Panc1 (cell line): Measurements from ENCODE around the gene MAP3K13. TPM values are rescaled to one million over a fixed set of nuclear protein-coding genes. Genes with fewer than 3 reads are reported as not detected.

Source experiments
- ATAC-seq: fragments of 200-7000 bp; cut with Tn5 transposase; 2 replicates; pipeline ENCODE4 v1.9.1; 2020; ENCODE audit warnings: mild to moderate bottlenecking, moderate library complexity
- BruUV-seq: library from RNA; stranded (reverse); fragments of 400-500 nt; replicated peaks from 2 replicates; lab custom pipeline; 2021; lab: Mats Ljungman, UMichigan
- CTCF ChIA-PET: fragments of 300-600 bp; sonication (Branson Sonifier 250); formaldehyde crosslinking; loops from one replicate; lab custom pipeline; 2022; ENCODE audit warnings: antibody characterized with exemption; lab: Charles Lee
- POLR2A ChIA-PET: fragments of 300-600 bp; sonication (Branson Sonifier 250); formaldehyde crosslinking; loops from one replicate; lab custom pipeline; 2022; ENCODE audit warnings: antibody characterized with exemption; lab: Charles Lee
- DNase-seq: peaks from one replicate; pipeline ENCODE4 v3.0.0-alpha.2; 2010; ENCODE audit warnings: low read depth, low spot score
- H3K27ac ChIP-seq: 2 replicates; pipeline ENCODE4 v1.5.1; 2011; ENCODE audit warnings: mild to moderate bottlenecking, low read length, inconsistent platforms
- H3K27me3 ChIP-seq: fragments of 200-500 bp; sonication (Bioruptor generic); 2 replicates; pipeline ENCODE4 v1.6.0; 2014; ENCODE audit warnings: low read length, inconsistent platforms; ENCODE audit not compliant: control insufficient read depth, insufficient read depth
- H3K36me3 ChIP-seq: fragments of 200-500 bp; sonication (Bioruptor generic); 2 replicates; pipeline ENCODE4 v1.5.1; 2014; ENCODE audit warnings: inconsistent platforms, mild to moderate bottlenecking, low read length, moderate library complexity; ENCODE audit not compliant: control insufficient read depth, insufficient read depth
- H3K4me1 ChIP-seq: 2 replicates; pipeline ENCODE4 v1.5.1; 2011; ENCODE audit warnings: inconsistent platforms, mild to moderate bottlenecking, low read length, moderate library complexity; ENCODE audit not compliant: control insufficient read depth, insufficient read depth
- H3K4me3 ChIP-seq, 2 experiments: 2 replicates each; pipeline ENCODE4 v1.5.1; 2011 to 2012; ENCODE audit warnings: low read depth in 2 of 2, low read length in 2 of 2, mild to moderate bottlenecking in 2 of 2, inconsistent platforms in 1 of 2, moderate library complexity in 1 of 2
- H3K9me3 ChIP-seq: fragments of 200-500 bp; sonication (Bioruptor generic); 2 replicates; pipeline ENCODE4 v1.5.1; 2014; ENCODE audit warnings: low read depth, mild to moderate bottlenecking, inconsistent platforms, low read length, moderate library complexity; ENCODE audit not compliant: control insufficient read depth, insufficient read depth
- CTCF ChIP-seq: fragments of 450-650 bp; IDR thresholded peaks from 2 replicates; pipeline ENCODE4 v1.5.1; 2017; ENCODE audit warnings: mild to moderate bottlenecking
- POLR2AphosphoS5 ChIP-seq: IDR thresholded peaks from 2 replicates; pipeline ENCODE4 v1.6.1; 2012; ENCODE audit warnings: mild to moderate bottlenecking, low read depth, low read length, moderate library complexity
- REST ChIP-seq, 2 experiments: IDR thresholded peaks; 2 replicates each; pipeline ENCODE4 v1.6.1; 2011 to 2012; ENCODE audit warnings: low read depth in 2 of 2, control low read depth in 1 of 2, low read length in 1 of 2, mild to moderate bottlenecking in 1 of 2, moderate library complexity in 1 of 2; ENCODE audit not compliant: insufficient read depth in 1 of 2
- SIN3A ChIP-seq: IDR thresholded peaks from 2 replicates; pipeline ENCODE4 v1.6.1; 2012; ENCODE audit warnings: low read depth, mild to moderate bottlenecking, low read length, moderate library complexity, borderline replicate concordance; ENCODE audit not compliant: insufficient read depth
- TCF7L2 ChIP-seq: IDR thresholded peaks from 2 replicates; pipeline ENCODE4 v1.6.1; 2011; ENCODE audit warnings: mild to moderate bottlenecking, low read depth, low read length, inconsistent platforms
- in situ Hi-C: cut with HindIII; loops from 2 replicates; pipeline ENCODE4 v1.10.0; 2016; ENCODE audit warnings: low sequenced_read_pairs, low pct_unique_long_range_greater_than_20kb
- intact Hi-C: fragments of 100-400 bp; cut with micrococcal nuclease; formaldehyde crosslinking; loops from one replicate; pipeline ENCODE4 v1.10.0; 2022; ENCODE audit not compliant: unreplicated experiment
- total RNA-seq: library from RNA; stranded (reverse); gene quantifications from one replicate; pipeline ENCODE4 v1.2.1, GENCODE V29; 2021; ENCODE audit not compliant: unreplicated experiment

The MAP3K13 gene
- total RNA-seq, 1 experiment from 2014 or later = 26.6 TPM

GRCh38 chr3:185519021-185519420, 156.1 kb downstream of the MAP3K13 start:
- CTCF ChIA-PET = interaction anchor here (0.6 kb wide), 1 partner anchor 53 kb away, joined by 3 read pairs; no protein-coding TSS in a partner anchor
- Histone ChIP-seq H3K4me1 (no peaks in the 10 kb centered on the region), H3K4me3 (no peak overlapping the region), H3K27me3 (no peaks in the 10 kb centered on the region), H3K27ac (no peak overlapping the region), H3K9me3 (no peaks in the 10 kb centered on the region), H3K36me3 (no peaks in the 10 kb centered on the region)
- TF ChIP-seq CTCF (no peak), TCF7L2 (no peak), POLR2AphosphoS5 (no peak), REST (IDR thresholded peaks at IDR 0.05; ENCODE audit: insufficient read depth in 1 of 2, low read depth in 2 of 2, low read length in 1 of 2) (no peak), SIN3A (no peak)
- ATAC-seq = no peak
- in situ Hi-C loops (no loop called here), intact Hi-C loops (no loop called here)
- DNase-seq = no peak
- POLR2A ChIA-PET = no interaction called here
- BruUV-seq = no TSS peak

GRCh38 chr3:185521349-185522138, 158.6 kb downstream of the MAP3K13 start:
- DNase-seq = no peak
- Histone ChIP-seq H3K36me3 (no peaks in the 10 kb centered on the region), H3K27me3 (no peaks in the 10 kb centered on the region), H3K4me1 (no peaks in the 10 kb centered on the region), H3K9me3 (no peaks in the 10 kb centered on the region), H3K27ac (no peak overlapping the region), H3K4me3 (no peak overlapping the region)
- ChIA-PET CTCF (interaction anchor here (0.6 kb wide), 1 partner anchor 237 kb away, joined by 3 read pairs; no protein-coding TSS in a partner anchor), POLR2A (interaction anchor here (0.5 kb wide), 1 partner anchor 182 kb away, joined by 4 read pairs; no protein-coding TSS in a partner anchor)
- no peak for ATAC-seq
- BruUV-seq = no TSS peak
- no peak for TF ChIP-seq POLR2AphosphoS5
- no peak for TF ChIP-seq TCF7L2
- TF ChIP-seq REST (IDR thresholded peaks at IDR 0.05; ENCODE audit: insufficient read depth in 1 of 2, low read depth in 2 of 2, low read length in 1 of 2) = no peak
- TF ChIP-seq CTCF = no peak
- no peak for TF ChIP-seq SIN3A
- intact Hi-C loops = no loop called here
- in situ Hi-C loops = no loop called here
